Endothelial cell of umbilical vein (primary cell): Measurements from ENCODE around the gene VEGFC. TPM values are rescaled to one million over a fixed set of nuclear protein-coding genes. Genes with fewer than 3 reads are reported as not detected.

Experiments
- BruUV-seq: library from RNA; stranded (reverse); fragments of 400-500 nt; replicated peaks from 2 replicates; lab custom pipeline; 2021; lab: Mats Ljungman, UMichigan
- CTCF ChIA-PET: fragments of 300-600, 350-600 bp; sonication (Branson Sonifier 250); formaldehyde crosslinking; loops from one replicate; lab custom pipeline; 2021; ENCODE audit warnings: antibody characterized with exemption, inconsistent platforms; lab: Charles Lee
- POLR2A ChIA-PET: fragments of 300-600, 350-600 bp; sonication (Branson Sonifier 250); formaldehyde crosslinking; loops from one replicate; lab custom pipeline; 2021; ENCODE audit warnings: antibody characterized with exemption, inconsistent platforms; lab: Charles Lee
- DNase-seq: peaks from one replicate; pipeline ENCODE4 v3.0.0-alpha.2; 2011; ENCODE audit warnings: low read depth, low spot score
- FAIRE-seq: peaks from 2 replicates; lab custom pipeline; 2011; peaks lifted over from hg19 to GRCh38; lab: Jason Lieb, UNC
- H2AFZ ChIP-seq: 2 replicates; pipeline ENCODE4 v1.6.0; 2012; ENCODE audit warnings: low read depth, low read length, control low read depth, inconsistent platforms
- H3K27ac ChIP-seq: 2 replicates; pipeline ENCODE4 v1.5.1; 2011; ENCODE audit warnings: low read depth, mild to moderate bottlenecking, control low read depth, low read length, moderate library complexity; ENCODE audit not compliant: insufficient read depth
- H3K27me3 ChIP-seq, 2 experiments: 2 replicates each; pipeline versions ENCODE4 v1.6.0 to v1.6.1; 2011; ENCODE audit warnings: low read length in 2 of 2, mixed read lengths in 1 of 2; ENCODE audit not compliant: control insufficient read depth in 2 of 2, insufficient read depth in 2 of 2
- H3K36me3 ChIP-seq, 2 experiments: 2 replicates in 1 of 2; 3 replicates in 1 of 2; pipeline ENCODE4 v1.5.1; 2011; ENCODE audit warnings: low read length in 2 of 2, mild to moderate bottlenecking in 1 of 2, moderate library complexity in 1 of 2; ENCODE audit not compliant: control insufficient read depth in 2 of 2, insufficient read depth in 2 of 2; ENCODE audit errors: extremely low read depth in 1 of 2
- H3K4me1 ChIP-seq: 3 replicates; pipeline ENCODE4 v1.5.1; 2011; ENCODE audit warnings: mild to moderate bottlenecking, low read length; ENCODE audit not compliant: control insufficient read depth, insufficient read depth; ENCODE audit errors: extremely low read depth
- H3K4me2 ChIP-seq: 2 replicates; pipeline ENCODE4 v1.6.1; 2011; ENCODE audit warnings: low read length, control low read depth, mixed read lengths; ENCODE audit not compliant: insufficient read depth
- H3K4me3 ChIP-seq, 3 experiments: fragments of 200-600 bp in 1 of 3; sonication (generic), shearing (Covaris generic) in 1 of 3; replicated peaks in 1 of 3; 2 replicates each; pipeline ENCODE4 v1.5.1; 2011 to 2016; ENCODE audit warnings: control low read depth in 3 of 3, low read length in 3 of 3, mild to moderate bottlenecking in 2 of 3, inconsistent platforms in 1 of 3, low read depth in 1 of 3, moderate library complexity in 1 of 3; ENCODE audit not compliant: insufficient read depth in 1 of 3
- H3K79me2 ChIP-seq: 2 replicates; pipeline ENCODE4 v1.6.0; 2012; ENCODE audit warnings: low read length, inconsistent platforms; ENCODE audit not compliant: control insufficient read depth, insufficient read depth
- H3K9ac ChIP-seq: replicated peaks from 2 replicates; pipeline ENCODE3; 2011; ENCODE audit warnings: low read length, control low read depth; ENCODE audit not compliant: insufficient read depth; ENCODE audit errors: extremely low read depth
- H3K9me1 ChIP-seq: replicated peaks from 3 replicates; pipeline ENCODE4 v1.6.0; 2011; ENCODE audit warnings: mild to moderate bottlenecking, low read length; ENCODE audit not compliant: control insufficient read depth, insufficient read depth; ENCODE audit errors: extremely low read depth
- H3K9me3 ChIP-seq: replicated peaks from 2 replicates; pipeline ENCODE4 v1.5.1; 2012; ENCODE audit warnings: low read length, inconsistent platforms; ENCODE audit not compliant: control insufficient read depth, insufficient read depth
- H4K20me1 ChIP-seq: replicated peaks from 2 replicates; pipeline ENCODE3; 2011; ENCODE audit warnings: mild to moderate bottlenecking, low read length; ENCODE audit not compliant: control insufficient read depth, insufficient read depth; ENCODE audit errors: extremely low read depth
- EZH2 ChIP-seq: IDR thresholded peaks from 2 replicates; pipeline ENCODE4 v1.6.1; 2012; ENCODE audit warnings: borderline replicate concordance, low read depth, mild to moderate bottlenecking, moderate library complexity, low read length, inconsistent platforms; ENCODE audit not compliant: severe bottlenecking
- FOS ChIP-seq: IDR thresholded peaks from 2 replicates; pipeline ENCODE4 v1.6.1; 2011; ENCODE audit warnings: mild to moderate bottlenecking, low read length, moderate library complexity, borderline replicate concordance; ENCODE audit not compliant: insufficient read depth
- GATA2 ChIP-seq: IDR thresholded peaks from 2 replicates; pipeline ENCODE4 v1.7.0; 2011; ENCODE audit warnings: low read depth, mild to moderate bottlenecking, moderate library complexity, mixed read lengths, low read length; ENCODE audit not compliant: insufficient read length, insufficient read depth
- JUN ChIP-seq: IDR thresholded peaks from 2 replicates; pipeline ENCODE4 v1.6.1; 2011; ENCODE audit warnings: borderline replicate concordance, low read depth; ENCODE audit not compliant: insufficient read length, insufficient read depth
- MAX ChIP-seq: IDR thresholded peaks from 2 replicates; pipeline ENCODE4 v1.6.1; 2011; ENCODE audit not compliant: insufficient read depth, insufficient read length
- MYC ChIP-seq: IDR thresholded peaks from one replicate; pipeline ENCODE4 v1.6.1; 2011; ENCODE audit warnings: mild to moderate bottlenecking, low read depth, low read length
- POLR2A ChIP-seq: IDR thresholded peaks from 2 replicates; pipeline ENCODE4 v1.6.1; 2012; ENCODE audit warnings: low read depth, mild to moderate bottlenecking, control low read depth, low read length
- POLR2AphosphoS5 ChIP-seq: IDR thresholded peaks from 2 replicates; pipeline ENCODE4 v1.6.1; 2012; ENCODE audit warnings: low read depth, mild to moderate bottlenecking, control low read depth, low read length, moderate library complexity; ENCODE audit not compliant: insufficient read depth
- dilution Hi-C: fragments of 300-500 bp; cut with MboI; formaldehyde crosslinking; loops from one replicate; pipeline ENCODE4 v1.15.0; 2019; ENCODE audit warnings: low sequenced_read_pairs; ENCODE audit not compliant: extremely low pct_ligation_motif_present
- intact Hi-C: fragments of 100-400 bp; cut with micrococcal nuclease; formaldehyde crosslinking; loops from one replicate; pipeline ENCODE4 v1.10.0; 2022
- polyA plus RNA-seq, 4 experiments: library from polyadenylated mRNA; depleted of rRNA in 3 of 4; stranded (reverse) in 3 of 4; unstranded in 1 of 4; fragments of >200 nt; gene quantifications; 2 replicates each; pipeline versions ENCODE4 v1.2.1 to v1.2.3, GENCODE V29; 2011 to 2012; ENCODE audit warnings: missing spikeins in 1 of 4
- total RNA-seq: library from RNA; stranded (reverse); gene quantifications from 2 replicates; pipeline ENCODE4 v1.2.3, GENCODE V29; 2021
- TF ChIP-seq, protein P1 (sequence below), 2 donors: IDR thresholded peaks; 1 replicate in 1 of 2; 2 replicates in 1 of 2; pipeline ENCODE4 v1.5.1; 2011; ENCODE audit warnings: low read length in 2 of 2, mild to moderate bottlenecking in 2 of 2, moderate library complexity in 2 of 2, control low read depth in 1 of 2, inconsistent platforms in 1 of 2, low read depth in 1 of 2; ENCODE audit not compliant: insufficient read depth in 1 of 2; ENCODE audit errors: extremely low read depth in 1 of 2

VEGFC gene
- total and polyA plus RNA-seq, 2 donors (not counting 3 experiments of a cell fraction or from before 2014, with no cell fraction given): 20.4 to 34.9 TPM

DNA sequence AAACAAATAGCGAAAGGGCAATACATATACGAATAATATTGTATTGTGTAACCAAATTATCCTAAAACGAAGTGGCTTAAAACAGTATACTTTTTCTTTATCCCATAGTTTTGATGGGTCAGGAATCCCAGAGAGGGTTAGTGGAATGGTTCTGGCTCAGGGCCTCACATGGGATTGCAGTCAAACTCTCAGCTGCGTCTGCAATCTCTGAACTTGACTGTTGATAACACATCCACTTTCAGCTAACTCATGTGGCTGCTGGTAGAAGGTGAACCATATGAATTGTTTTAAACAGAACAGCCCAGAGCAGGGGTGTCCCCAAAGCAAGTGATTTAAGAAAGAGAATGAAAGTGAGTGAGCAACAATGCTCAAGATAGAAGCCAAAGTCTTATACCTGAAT is 127.8 kb downstream of the VEGFC start:
- no peak overlapping the region for H3K27ac ChIP-seq
- CTCF ChIA-PET: interaction anchor here (1.9 kb wide), 1 partner anchor 382 kb away, joined by 6 read pairs; no protein-coding TSS in a partner anchor
- intact Hi-C loops: no loop called here
- dilution Hi-C loops: no loop called here
- DNase-seq (no peak), FAIRE-seq (no peak)
- BruUV-seq: no TSS peak
- H2AFZ ChIP-seq: no peak overlapping the region
- no peaks in the 10 kb centered on the region for H3K9me3 ChIP-seq
- H3K27me3 ChIP-seq: no peaks in the 10 kb centered on the region
- H3K9ac ChIP-seq: no peak overlapping the region
- H3K4me2 ChIP-seq: no peak overlapping the region
- no peaks in the 10 kb centered on the region for H4K20me1 ChIP-seq
- POLR2A ChIA-PET: no interaction called here
- no peak for TF ChIP-seq GATA2
- TF ChIP-seq EZH2: no peak
- no peak for TF ChIP-seq FOS
- TF ChIP-seq POLR2AphosphoS5: no peak
- no peak for TF ChIP-seq JUN
- no peak for TF ChIP-seq MAX
- no peak for TF ChIP-seq MYC
- TF ChIP-seq, protein P1, sequence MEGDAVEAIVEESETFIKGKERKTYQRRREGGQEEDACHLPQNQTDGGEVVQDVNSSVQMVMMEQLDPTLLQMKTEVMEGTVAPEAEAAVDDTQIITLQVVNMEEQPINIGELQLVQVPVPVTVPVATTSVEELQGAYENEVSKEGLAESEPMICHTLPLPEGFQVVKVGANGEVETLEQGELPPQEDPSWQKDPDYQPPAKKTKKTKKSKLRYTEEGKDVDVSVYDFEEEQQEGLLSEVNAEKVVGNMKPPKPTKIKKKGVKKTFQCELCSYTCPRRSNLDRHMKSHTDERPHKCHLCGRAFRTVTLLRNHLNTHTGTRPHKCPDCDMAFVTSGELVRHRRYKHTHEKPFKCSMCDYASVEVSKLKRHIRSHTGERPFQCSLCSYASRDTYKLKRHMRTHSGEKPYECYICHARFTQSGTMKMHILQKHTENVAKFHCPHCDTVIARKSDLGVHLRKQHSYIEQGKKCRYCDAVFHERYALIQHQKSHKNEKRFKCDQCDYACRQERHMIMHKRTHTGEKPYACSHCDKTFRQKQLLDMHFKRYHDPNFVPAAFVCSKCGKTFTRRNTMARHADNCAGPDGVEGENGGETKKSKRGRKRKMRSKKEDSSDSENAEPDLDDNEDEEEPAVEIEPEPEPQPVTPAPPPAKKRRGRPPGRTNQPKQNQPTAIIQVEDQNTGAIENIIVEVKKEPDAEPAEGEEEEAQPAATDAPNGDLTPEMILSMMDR (IDR thresholded peaks at IDR 0.05; ENCODE audit: extremely low read depth in 1 of 2, insufficient read depth in 1 of 2, low read depth in 1 of 2, low read length in 2 of 2): no peak
- TF ChIP-seq POLR2A: no peak
- no peaks in the 10 kb centered on the region for H3K79me2 ChIP-seq
- H3K9me1 ChIP-seq: peaks cover 4% of the 10 kb centered on the region
- no peak overlapping the region for H3K4me3 ChIP-seq
- no peaks in the 10 kb centered on the region for H3K4me1 ChIP-seq
- H3K36me3 ChIP-seq: no peaks in the 10 kb centered on the region
